Measurements from ENCODE around the gene LRRC4B.

The LRRC4B gene

DNA sequence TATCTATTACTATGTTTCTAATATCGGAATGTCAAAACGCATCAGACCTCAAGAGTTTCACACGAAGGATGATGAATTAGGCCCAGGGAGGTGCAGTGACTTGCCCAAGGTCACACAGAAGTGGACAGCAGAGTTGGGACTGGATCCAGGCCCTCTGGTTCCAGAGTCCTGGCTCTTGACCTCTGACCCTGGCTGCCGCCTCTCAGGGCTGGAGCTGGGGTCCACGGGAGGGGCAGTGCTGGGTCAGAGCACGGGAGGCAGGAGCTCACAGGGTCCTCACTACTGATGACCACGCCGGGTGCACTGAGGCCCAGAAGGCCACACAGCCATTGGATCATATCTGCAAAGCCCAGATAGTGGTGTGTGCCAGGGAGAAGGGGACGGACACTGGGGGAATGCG lies 45.4 kb downstream of the LRRC4B start:
- H3K9me3 ChIP-seq (ENCODE audit: severe bottlenecking): no peaks in the 10 kb centered on the region
- no peak overlapping the region for H3K27ac ChIP-seq
- TF ChIP-seq, protein P1, sequence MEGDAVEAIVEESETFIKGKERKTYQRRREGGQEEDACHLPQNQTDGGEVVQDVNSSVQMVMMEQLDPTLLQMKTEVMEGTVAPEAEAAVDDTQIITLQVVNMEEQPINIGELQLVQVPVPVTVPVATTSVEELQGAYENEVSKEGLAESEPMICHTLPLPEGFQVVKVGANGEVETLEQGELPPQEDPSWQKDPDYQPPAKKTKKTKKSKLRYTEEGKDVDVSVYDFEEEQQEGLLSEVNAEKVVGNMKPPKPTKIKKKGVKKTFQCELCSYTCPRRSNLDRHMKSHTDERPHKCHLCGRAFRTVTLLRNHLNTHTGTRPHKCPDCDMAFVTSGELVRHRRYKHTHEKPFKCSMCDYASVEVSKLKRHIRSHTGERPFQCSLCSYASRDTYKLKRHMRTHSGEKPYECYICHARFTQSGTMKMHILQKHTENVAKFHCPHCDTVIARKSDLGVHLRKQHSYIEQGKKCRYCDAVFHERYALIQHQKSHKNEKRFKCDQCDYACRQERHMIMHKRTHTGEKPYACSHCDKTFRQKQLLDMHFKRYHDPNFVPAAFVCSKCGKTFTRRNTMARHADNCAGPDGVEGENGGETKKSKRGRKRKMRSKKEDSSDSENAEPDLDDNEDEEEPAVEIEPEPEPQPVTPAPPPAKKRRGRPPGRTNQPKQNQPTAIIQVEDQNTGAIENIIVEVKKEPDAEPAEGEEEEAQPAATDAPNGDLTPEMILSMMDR (IDR thresholded peaks at IDR 0.05; ENCODE audit: low read depth, low read length): no peak
- DNase-seq: no peak
- no peak overlapping the region for H3K4me3 ChIP-seq (ENCODE audit: low read depth, low read length)
- no peaks in the 10 kb centered on the region for H3K27me3 ChIP-seq (ENCODE audit: insufficient read depth, low read depth, severe bottlenecking)
- H3K36me3 ChIP-seq: peaks cover 17% of the 10 kb centered on the region

GRCh38 chr19:50520822-50521465 lies 47.3 kb downstream of the LRRC4B start:
- Histone ChIP-seq H3K27ac (no peak overlapping the region), H3K36me3 (peaks cover 31% of the 10 kb centered on the region), H3K9me3 (ENCODE audit: severe bottlenecking) (no peaks in the 10 kb centered on the region), H3K27me3 (ENCODE audit: insufficient read depth, low read depth, severe bottlenecking) (no peaks in the 10 kb centered on the region), H3K4me3 (ENCODE audit: low read depth, low read length) (no peak overlapping the region)
- no peak for DNase-seq
- TF ChIP-seq, protein P1 (IDR thresholded peaks at IDR 0.05; ENCODE audit: low read depth, low read length): no peak

DNA sequence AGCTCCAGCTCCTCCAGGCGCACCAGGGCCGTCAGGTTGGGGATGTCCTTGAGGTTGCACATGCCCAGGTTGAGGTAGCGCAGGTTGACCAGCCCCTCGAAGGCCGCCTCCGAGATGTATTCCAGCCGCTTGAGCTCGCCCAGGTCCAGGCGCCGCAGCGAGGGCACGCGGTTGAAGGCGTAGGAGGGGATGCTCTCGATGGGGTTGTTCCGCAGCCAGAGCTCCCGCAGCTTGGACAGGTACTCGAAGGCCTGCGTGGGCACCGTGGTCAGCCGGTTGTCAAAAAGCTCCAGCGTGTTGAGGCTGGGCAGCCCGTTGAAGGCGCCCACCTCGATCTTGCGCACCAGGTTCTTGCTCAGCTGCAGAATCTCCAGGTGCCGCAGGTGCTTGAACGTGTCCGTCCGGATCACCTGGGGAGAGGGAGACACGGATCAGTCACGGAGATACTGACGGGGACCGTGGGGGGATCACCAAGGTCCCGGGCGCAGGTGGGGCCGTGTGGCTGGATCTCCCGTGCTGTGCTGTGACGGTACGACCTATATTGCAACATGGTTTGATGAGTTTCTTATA lies 49.1 kb downstream of the LRRC4B start:
- no peak overlapping the region for H3K27ac ChIP-seq
- DNase-seq: no peak
- H3K9me3 ChIP-seq (ENCODE audit: severe bottlenecking): no peaks in the 10 kb centered on the region
- TF ChIP-seq, protein P1 (IDR thresholded peaks at IDR 0.05; ENCODE audit: low read depth, low read length): no peak
- peaks cover 31% of the 10 kb centered on the region for H3K36me3 ChIP-seq
- no peaks in the 10 kb centered on the region for H3K27me3 ChIP-seq (ENCODE audit: insufficient read depth, low read depth, severe bottlenecking)
- no peak overlapping the region for H3K4me3 ChIP-seq (ENCODE audit: low read depth, low read length)

GRCh38 chr19:50518091-50519005 lies 49.9 kb downstream of the LRRC4B start:
- TF ChIP-seq, protein P1 (IDR thresholded peaks at IDR 0.05; ENCODE audit: low read depth, low read length): peak; percentile 21; the same call in 1 of the 2 replicates

GRCh38 chr19:50517704-50518075 lies 50.5 kb downstream of the LRRC4B start:
- Histone ChIP-seq H3K36me3 (peaks cover 31% of the 10 kb centered on the region), H3K4me3 (ENCODE audit: low read depth, low read length) (no peak overlapping the region), H3K27ac (no peak overlapping the region), H3K27me3 (ENCODE audit: insufficient read depth, low read depth, severe bottlenecking) (no peaks in the 10 kb centered on the region), H3K9me3 (ENCODE audit: severe bottlenecking) (no peaks in the 10 kb centered on the region)
- TF ChIP-seq, protein P1 (IDR thresholded peaks at IDR 0.05; ENCODE audit: low read depth, low read length): no peak
- DNase-seq: no peak

More at GRCh38 chr19:50518091-50519005, 49.9 kb downstream of the LRRC4B start:
- DNase-seq: no peak
- H3K36me3 ChIP-seq: peaks cover 31% of the 10 kb centered on the region
- H3K9me3 ChIP-seq (ENCODE audit: severe bottlenecking): no peaks in the 10 kb centered on the region
- H3K27me3 ChIP-seq (ENCODE audit: insufficient read depth, low read depth, severe bottlenecking): no peaks in the 10 kb centered on the region
- H3K27ac ChIP-seq: no peak overlapping the region
- no peak overlapping the region for H3K4me3 ChIP-seq (ENCODE audit: low read depth, low read length)
